Midbrain (tissue), 1 donor: ENCODE data around the gene ITGA1.
"Not testable (repeated sequence)": the region's sequence is repeated elsewhere in the genome, so short reads cannot be mapped to it uniquely, and the experiment has no call there.

Source experiments
- DNase-seq: peaks from one replicate; lab custom pipeline; 2025; lab: John Stamatoyannopoulos, UW

The ITGA1 gene

DNA sequence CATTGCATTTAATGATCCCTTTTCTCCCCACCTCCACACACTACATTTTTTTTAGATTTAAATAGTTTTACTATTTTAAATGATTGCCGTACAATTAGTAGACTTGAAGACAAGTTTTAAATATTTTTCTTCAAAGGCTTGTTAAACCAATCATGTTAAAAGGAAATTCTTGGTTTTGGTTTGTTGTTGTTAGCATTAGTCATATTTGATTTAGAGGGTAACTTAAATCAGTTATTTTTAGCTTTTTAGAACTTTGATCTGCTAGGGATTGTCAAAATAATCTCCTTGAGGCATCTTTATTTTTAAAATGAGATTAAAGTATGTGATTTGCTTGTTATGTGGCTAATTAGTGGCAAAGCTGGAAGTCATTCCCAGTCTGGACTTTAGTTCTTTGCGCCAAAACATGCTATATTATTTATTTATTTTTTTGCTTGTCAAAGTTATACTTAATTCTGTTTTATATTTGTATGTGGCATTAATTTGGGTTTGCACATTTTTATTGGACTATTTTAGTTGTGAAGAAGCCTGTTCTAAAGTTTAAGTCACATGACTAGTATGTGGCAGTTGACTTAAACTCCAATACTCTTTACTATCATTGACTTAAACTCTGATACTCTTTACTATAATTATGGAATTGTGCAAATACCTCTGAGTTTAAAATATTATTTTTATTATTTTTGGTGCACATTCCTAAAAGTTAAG, 14.7 kb downstream of the ITGA1 start:
- no peak for DNase-seq

DNA sequence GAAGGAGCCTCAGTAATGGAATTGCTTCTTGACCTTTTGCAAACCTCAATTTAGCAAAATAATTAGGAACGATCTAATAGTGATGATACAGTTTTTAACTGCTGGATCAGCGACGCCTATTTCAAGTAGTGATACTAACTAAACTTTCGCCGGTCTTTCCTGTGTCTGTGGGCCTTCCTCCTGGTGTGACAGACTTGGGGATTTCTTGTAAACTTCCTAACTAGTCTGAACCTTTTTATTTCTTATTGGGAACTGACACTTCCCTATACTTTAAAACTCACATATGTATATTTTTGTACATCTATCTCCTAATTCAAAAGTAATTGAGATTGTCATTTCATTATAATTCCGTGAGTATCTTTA, 15.2 kb downstream of the ITGA1 start:
- no peak for DNase-seq

DNA sequence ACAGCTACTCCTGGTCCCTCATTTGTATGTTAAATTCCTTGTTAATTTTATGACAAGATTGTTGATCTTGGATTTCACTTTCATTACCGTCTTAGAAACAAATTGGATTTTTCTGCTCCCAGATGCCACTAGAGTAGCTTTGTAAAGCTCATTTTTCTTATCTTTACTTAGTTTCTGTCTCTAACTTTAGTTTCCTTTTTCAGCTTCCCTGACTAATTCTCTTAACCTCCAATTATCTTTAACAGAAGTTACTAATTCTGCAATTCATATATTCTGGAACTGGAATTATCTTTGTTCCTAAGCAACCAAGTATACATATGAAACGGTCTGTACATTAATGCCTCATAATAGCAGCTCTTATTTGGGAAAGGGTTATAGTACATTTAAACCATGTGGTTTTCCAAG, 16.7 kb downstream of the ITGA1 start:
- DNase-seq: no peak

GRCh38 chr5:52804981-52805380, 17.3 kb downstream of the ITGA1 start:
- no peak for DNase-seq

- DNase-seq: no peak
Observed at GRCh38 chr5:52805615-52806014, 17.9 kb downstream of the ITGA1 start.

DNA sequence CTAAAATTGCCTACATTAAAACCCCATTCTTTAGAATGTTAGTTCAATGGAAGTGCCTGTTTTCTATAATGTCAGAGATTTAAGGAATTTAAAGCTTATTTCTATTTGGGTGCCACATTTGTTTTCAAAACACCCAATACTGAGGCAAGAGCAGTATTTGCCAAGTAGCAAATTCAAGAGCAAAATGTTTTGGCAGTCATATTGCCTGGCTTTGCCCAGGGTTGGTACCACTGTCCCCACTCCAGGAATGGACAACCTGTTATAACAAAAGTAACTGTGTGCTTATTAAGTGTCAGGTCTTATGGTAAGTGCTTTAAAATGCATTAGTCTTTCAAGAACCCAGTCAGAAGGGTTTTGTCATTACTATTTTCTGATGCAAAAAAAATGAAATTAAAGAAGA, 19.3 kb downstream of the ITGA1 start:
- no peak for DNase-seq

- no peak for DNase-seq
Observed at GRCh38 chr5:52807723-52808122, 20.0 kb downstream of the ITGA1 start.

DNA sequence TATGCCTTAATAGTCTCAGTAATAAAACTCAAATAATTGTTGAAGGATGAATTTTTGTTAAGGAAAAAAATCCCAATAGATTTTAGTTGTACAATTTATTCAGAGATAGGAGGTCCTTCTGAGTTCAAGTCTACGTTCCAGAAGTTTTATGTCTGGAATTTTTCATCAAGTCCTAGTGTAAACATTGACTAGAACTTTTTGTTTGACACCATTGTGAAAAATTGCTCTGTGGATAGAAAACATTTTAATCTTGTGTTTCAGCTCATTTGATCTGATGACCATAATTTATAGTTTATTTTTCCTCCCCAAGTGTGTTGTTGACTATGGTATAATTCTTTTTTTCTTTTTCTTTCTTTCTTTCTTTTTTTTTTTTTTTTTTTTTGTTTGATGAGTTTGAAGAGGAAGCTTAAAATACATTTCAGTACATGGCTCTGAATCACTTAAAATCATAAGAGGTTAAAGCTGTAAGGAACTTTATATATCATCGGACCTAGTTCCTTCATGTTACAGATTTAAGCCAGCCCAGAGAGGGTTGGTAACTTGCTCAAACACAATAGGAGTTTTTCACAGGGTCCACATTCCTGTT, 20.7 kb downstream of the ITGA1 start:
- no peak for DNase-seq

- DNase-seq: no peak
Observed at GRCh38 chr5:52809884-52810283, 22.2 kb downstream of the ITGA1 start.

GRCh38 chr5:52810426-52810825, 22.7 kb downstream of the ITGA1 start:
- DNase-seq: no peak

- DNase-seq: no peak
Observed at GRCh38 chr5:52811067-52811749, 23.5 kb downstream of the ITGA1 start.

GRCh38 chr5:52814352-52815148, 26.8 kb downstream of the ITGA1 start:
- no peak for DNase-seq

- no peak for DNase-seq
Observed at GRCh38 chr5:52817818-52818217, 30.1 kb downstream of the ITGA1 start.

GRCh38 chr5:52818360-52818759, 30.6 kb downstream of the ITGA1 start:
- no peak for DNase-seq

DNA sequence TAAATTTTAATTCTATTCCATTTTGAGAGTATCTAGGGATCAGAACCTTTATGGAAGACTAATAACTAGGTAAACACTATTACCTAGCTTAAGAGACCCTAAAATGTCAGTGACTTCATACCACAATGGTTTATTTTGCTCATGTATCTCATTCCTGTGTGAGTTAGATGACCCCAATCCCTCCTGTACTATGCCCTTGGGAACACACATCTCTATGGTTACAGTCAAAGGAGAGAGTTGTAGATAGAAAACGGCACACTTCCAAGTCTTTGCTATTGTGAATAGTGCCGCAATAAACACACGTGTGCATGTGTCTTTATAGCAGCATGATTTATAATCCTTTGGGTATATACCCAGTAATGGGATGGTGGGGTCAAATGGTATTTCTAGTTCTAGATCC, 31.1 kb downstream of the ITGA1 start:
- DNase-seq: not testable (repeated sequence)

DNA sequence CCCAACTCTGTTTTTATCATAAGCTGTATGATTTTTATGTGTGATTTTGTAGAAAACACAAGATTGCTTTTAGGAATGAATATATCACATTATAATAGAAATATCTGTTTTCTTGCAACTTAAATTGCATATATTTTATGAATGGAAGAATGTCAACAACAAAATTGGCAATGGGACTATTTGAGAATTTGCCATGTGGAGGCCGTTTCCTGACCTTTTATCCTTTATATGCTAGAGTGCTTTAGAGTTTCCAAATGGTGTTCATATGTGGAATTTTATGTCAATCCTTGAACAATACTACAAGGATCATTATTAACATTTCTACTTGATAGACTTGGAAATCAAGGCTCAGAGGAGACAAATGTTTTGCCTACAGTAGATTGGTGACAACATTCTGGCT, 34.2 kb downstream of the ITGA1 start:
- no peak for DNase-seq

DNA sequence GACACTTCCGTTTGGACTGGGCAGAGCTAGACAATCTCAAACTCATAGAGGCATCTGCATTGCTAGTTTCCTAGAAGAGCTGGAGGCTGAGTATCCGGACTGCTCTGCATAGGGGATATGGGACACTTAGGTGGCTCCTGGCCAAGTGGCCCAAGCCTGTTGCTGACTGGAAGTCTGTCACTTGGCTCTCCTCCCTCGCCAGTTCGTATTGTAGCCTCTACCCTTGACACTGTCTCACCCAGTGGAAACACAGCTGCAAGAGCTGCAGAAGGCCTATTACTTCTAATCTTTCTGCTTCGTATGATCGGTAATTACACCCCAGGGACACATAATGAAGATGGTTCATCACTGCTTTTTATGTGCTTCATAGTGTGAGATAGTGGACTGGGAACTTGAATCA, 34.7 kb downstream of the ITGA1 start:
- DNase-seq: no peak

DNA sequence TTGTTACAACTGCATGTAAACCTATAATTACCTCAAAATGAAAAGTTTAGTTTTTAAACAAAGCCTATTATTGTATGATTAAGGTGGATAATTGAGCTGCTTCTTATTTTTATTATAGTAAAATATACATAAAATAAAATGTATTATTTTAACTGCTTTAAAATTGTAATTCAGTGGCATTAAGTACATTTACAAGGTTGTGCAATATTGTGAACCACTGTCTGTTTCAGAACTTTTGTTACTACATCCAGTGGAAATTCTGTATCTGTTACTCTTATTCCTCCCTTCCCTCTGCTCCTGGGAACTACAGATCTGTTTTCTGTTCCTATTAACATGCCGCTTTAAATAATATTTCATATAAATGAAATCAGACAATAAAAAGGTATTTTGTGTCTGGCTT, 37.1 kb downstream of the ITGA1 start:
- DNase-seq: no peak

DNA sequence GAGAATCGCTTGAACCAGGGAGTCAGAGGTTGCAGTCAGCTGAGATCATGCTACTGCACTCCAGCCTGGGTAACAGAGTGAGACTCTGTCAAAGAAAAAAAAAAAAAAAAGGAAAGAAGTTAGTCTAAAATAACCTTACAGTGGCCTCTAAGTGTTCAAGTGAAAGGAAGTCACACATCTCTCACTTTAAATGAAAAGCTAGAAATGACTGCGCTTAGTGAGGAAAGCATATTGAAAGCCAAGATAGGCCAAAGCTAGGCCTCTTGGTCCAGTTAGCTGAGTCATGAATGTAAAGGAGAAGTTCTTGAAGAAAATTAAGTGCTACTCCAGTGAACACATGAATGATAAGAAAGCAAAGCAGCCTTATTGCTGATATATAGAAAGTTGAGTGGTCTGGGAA, 38.1 kb downstream of the ITGA1 start:
- no peak for DNase-seq

- no peak for DNase-seq
Observed at GRCh38 chr5:52827815-52828214, 40.1 kb downstream of the ITGA1 start.

GRCh38 chr5:52829664-52830063, 41.9 kb downstream of the ITGA1 start:
- DNase-seq: no peak

- DNase-seq: no peak
Observed at GRCh38 chr5:52830650-52831049, 42.9 kb downstream of the ITGA1 start.
